NCI-H1694 (cell line): Measurements from ENCODE around the gene RBM20.

Source experiments
- DNase-seq: peaks from one replicate; lab custom pipeline; 2025; lab: John Stamatoyannopoulos, UW

The RBM20 gene

GRCh38 chr10:110672580-110672919 lies 28.4 kb downstream of the RBM20 start:
- DNase-seq: no peak

DNA sequence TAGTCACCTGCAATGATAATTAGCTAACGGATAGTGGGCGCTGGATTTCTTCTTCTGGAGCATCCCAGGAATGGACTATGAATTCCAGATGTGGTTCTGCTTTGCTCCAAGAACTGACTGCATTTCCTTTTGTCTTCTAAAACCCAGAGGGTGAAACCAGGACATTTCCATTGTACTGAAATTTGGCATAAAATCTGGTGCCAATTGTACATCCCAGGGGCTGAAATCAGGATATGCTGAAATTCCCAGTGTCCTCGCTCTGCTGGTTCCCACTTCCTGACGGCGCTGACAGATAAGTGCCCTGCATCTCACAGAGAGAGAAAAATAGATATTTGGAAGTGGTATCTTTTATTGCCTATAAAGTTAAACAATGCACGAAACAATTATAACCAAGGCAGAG lies 31.9 kb downstream of the RBM20 start:
- no peak for DNase-seq

- peak; percentile 50 for DNase-seq
These were observed 35.5 kb downstream of the RBM20 start for GRCh38 chr10:110679486-110680272.

DNA sequence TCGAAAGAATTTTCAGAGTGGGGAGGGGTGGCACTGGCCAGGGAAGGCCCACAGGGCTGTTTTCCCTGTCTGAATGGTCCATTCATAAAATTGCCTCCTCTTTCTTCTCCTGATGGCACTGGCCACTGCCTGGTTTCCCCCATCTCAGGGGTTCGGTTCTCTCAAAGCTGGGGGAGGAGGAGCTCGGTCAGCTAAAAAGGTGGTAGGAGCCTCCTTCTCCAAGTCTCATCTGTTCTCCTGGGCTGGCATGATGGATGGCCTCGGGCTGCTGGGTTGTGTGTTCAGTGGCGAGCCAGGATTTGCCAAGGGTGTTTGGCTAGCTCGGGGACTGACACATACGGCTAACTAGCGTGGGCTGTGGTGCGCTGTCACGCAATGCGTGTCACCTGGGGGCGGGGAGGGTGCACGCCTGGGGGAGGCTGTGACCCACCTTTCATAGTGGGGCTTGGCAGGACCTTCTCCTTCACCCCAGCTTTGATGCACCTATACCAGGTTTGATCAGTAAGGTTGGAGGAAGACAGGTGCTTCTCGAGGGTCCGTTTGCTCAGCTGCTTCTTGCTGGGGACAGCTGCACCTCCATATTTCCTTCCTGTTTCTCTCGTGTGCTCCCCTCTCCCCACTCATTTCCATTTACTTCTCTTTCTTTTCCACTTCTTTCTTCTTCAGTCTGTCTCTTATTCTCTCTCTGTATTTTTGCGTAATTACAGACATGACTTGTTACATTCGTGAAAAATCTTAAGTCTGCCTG lies 36.3 kb downstream of the RBM20 start:
- DNase-seq: no peak

DNA sequence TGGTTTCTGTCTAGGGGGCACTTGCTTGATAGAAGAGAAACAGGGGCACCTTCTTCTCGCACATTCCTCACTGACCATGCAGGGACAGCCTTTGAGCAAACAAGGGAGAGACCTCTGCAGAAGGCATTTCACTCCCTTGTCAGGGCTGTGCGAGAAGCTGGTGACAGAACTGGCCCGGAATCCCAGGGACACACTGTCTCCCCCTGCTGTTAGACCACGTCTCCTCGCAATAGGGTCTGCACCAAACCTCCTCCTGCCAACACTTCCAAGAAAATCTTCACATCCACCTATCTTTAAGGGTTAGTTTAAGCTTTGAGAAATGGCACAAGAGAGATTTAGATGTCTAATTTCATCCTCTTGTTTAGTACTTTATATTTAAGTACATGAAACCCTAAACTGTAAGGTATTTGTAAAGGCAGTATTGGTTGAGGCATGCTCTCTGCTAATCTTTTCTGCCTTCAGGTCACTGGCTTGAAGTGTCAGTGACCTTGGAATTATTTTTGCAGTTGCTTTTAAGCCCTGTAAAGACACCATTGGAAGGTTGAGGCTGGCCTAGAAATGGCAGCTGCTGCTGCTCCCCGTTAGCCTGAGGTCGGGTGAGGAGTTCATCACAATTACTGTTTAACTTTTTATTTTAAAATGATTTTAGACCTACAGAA lies 37.0 kb downstream of the RBM20 start:
- DNase-seq: peak; percentile 37

GRCh38 chr10:110682348-110682747 lies 38.2 kb downstream of the RBM20 start:
- no peak for DNase-seq

- DNase-seq: no peak
These were observed 40.8 kb downstream of the RBM20 start for GRCh38 chr10:110684800-110685446.

- no peak for DNase-seq
These were observed 41.9 kb downstream of the RBM20 start for GRCh38 chr10:110686047-110686446.

DNA sequence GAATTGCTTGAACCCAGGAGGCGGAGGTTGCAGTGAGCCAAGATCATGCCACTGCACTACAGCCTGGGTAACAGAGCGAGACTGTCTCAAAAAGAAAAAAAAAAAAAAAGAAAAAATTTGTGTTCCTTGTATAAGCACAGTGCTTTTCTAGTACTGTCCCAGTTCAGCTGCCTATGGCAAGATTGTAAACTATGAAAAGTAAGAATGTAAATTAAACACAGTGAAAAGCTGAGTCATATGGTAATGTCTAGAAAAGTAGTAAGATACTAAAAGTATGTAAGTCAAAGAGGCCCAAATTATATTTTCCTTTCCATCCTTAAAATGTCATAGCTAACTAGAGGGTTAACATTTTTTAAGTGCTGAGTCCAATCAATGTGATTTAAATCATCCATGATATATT lies 42.8 kb downstream of the RBM20 start:
- DNase-seq: no peak

DNA sequence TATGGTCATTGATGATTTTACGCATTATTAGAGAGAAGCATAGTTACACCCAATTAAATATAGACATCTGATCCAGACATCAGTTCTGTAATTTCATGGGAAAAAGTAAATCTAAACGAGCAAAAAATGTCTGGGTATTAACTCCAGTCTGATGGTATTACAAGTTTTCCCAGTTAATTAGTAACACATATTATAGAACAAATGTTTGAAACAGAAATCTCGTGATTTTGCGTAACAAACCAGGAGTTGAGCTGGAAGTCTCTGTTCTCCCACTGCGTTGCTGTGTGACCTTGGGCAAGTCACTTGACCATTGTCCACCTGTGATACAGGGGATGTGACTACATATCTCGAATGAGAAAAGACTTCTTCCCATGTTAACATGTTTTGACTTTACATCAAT lies 43.3 kb downstream of the RBM20 start:
- DNase-seq: no peak

GRCh38 chr10:110691139-110691538 lies 47.0 kb downstream of the RBM20 start:
- no peak for DNase-seq

- no peak for DNase-seq
These were observed 50.1 kb downstream of the RBM20 start for GRCh38 chr10:110694263-110694662.

- DNase-seq: no peak
These were observed 50.8 kb downstream of the RBM20 start for GRCh38 chr10:110694820-110695538.

DNA sequence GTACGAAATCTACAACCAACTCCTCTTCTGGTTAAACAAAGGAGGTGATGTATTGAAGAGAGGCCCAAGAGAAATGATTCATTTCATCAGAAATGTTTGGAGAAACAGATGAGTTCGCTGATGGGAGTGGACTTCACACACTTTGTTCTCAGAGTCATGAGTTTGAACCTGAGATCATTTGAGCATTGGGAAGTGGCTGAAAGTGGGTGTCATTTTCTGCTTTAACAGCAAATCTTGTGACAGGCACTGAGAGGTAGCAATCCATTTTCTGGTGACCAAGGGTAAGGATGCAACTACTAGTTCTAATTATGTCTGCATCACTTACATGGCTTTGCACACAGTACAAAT lies 51.4 kb downstream of the RBM20 start:
- DNase-seq: no peak

DNA sequence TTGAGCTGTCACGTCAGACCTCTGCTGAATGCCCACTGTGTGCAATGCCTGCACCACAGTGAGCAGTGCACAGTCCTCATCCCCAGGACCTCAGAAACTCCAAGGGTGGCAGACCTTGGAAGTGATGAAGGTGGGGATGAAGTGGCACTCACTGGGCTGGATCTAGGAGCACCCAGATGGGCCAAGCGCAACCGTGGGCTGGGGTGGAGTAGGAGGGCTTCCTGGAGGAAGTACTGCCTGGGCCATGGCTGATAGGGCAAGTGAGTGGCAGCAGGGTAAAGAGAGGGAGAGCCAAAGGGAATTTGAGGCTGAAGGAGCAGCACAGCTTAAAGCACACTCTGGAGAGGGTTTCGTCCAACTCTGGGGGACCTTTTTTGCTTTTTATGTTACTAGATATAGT lies 52.3 kb downstream of the RBM20 start:
- DNase-seq: no peak

DNA sequence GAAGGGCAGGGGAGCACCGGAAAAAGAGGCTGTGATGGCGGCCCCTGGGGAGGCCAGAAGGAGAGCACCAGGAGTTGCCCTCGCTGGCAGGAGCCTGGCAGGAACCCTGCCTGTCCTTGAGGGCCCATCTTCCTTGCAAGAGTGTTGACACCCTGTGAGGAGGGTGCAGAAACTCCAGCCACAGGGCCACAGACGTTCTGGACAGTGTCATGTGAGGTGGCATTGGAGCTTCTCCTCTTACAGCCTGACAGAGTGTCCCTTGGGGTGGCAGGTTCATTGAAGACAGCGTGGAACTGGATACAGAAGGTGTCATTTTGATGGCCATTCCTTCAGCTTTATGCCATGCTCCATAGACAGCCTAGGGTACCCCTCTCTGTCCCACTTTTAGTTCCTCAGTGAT lies 54.2 kb downstream of the RBM20 start:
- no peak for DNase-seq

- DNase-seq: no peak
These were observed 54.7 kb downstream of the RBM20 start for GRCh38 chr10:110698782-110699201.

GRCh38 chr10:110699859-110700468 lies 55.8 kb downstream of the RBM20 start:
- DNase-seq: no peak

GRCh38 chr10:110700947-110701616 lies 56.9 kb downstream of the RBM20 start:
- no peak for DNase-seq

DNA sequence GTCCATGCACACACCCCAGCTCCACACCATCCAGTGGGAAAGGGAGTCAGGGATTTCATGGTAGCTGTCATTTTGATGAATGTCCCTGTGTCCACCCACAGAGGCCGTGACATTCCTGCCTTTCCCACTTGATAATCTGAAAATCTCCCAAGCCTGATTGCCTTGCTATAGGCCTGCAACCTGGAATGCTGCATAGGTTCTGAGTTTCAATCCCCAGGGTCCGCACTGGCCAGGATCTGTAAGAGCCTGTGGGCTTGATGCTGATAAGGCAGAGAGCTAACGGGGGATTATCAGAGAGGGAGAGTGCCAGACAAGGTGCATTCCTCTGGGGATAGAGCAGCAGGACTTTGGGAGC lies 57.5 kb downstream of the RBM20 start:
- DNase-seq: no peak

GRCh38 chr10:110704070-110704469 lies 59.9 kb downstream of the RBM20 start:
- DNase-seq: no peak
